ENCODE measurements around the gene TMEM134. TPM values are rescaled to one million over a fixed set of nuclear protein-coding genes. Genes with fewer than 3 reads are reported as not detected.
A peak's percentile ranks its signal among the peaks of the same experiment; 100 is the strongest.

Gene TMEM134
- total RNA-seq, 1 experiment from 2014 or later = 52.2 TPM

DNA sequence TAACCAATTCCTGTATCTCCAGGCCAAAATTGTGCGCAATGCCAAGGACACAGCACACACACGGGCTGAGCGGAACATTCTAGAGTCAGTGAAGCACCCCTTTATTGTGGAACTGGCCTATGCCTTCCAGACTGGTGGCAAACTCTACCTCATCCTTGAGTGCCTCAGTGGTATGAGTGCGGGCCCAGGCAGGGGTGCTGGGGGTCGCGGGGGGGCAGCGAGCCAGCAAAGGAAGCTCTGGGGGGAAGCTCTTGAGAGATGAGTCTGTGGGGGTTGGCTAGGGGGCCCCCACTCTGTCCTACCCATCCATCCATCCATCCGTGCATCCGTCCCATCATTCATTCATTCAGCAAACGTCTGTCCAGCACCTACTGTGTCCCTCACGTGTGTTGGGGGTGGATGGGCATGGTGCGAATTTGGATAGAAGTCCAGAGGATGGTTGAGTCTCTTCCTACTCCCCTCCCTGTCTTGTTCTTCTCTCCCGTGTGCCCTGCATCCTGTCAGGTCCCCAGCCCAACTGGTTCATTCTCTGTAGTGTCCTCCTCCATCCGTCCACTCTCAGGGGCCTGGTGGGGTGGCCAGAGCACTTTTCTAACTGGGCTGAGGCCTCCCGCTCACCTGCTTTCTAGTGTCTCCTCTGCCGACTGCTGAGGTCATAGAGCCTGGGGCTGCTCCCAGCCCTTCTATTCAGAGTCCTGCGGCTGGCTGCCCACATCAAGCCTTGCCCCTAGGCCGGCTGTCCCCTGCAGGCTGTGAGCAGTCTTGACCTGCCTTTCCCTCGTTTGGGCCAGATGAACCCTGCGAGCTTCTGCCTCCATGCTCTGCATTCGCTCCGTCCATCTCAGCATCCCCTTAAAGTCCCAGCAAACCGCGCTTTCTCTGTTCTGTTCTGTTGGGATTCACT, 37.5 kb downstream of the TMEM134 start:
- CTCF ChIA-PET = no interaction called here
- Mint-ChIP-seq H3K4me3 (ENCODE audit: unreplicated experiment) (no peak overlapping the region), H3K27me3 (ENCODE audit: insufficient read depth, unreplicated experiment) (no peaks in the 10 kb centered on the region), H3K27ac (ENCODE audit: unreplicated experiment) (peak overlapping the region; percentile 50), H3K9me3 (ENCODE audit: unreplicated experiment) (no peaks in the 10 kb centered on the region), H3K36me3 (ENCODE audit: insufficient read depth, unreplicated experiment) (peaks cover 66% of the 10 kb centered on the region), H3K4me1 (ENCODE audit: low read depth, unreplicated experiment) (no peaks in the 10 kb centered on the region)
- no peak for DNase-seq
- Histone ChIP-seq H3K9me3 (no peaks in the 10 kb centered on the region), H3K27me3 (replicated peaks; ENCODE audit: control insufficient read depth, insufficient read depth, low read length) (no peaks in the 10 kb centered on the region), H3K4me1 (peaks cover 4% of the 10 kb centered on the region; the same call in 1 of the 2 replicates), H3K36me3 (ENCODE audit: control insufficient read depth, insufficient read depth, low read length) (peaks cover 13% of the 10 kb centered on the region), H3K4me3 (ENCODE audit: low read depth, low read length) (no peak overlapping the region)
- POLR2A ChIA-PET = interaction anchor here (0.5 kb wide), 1 partner anchor 12 kb away, joined by 3 read pairs; the partner anchor contains the start of gene CORO1B
- TF ChIP-seq, protein P1, sequence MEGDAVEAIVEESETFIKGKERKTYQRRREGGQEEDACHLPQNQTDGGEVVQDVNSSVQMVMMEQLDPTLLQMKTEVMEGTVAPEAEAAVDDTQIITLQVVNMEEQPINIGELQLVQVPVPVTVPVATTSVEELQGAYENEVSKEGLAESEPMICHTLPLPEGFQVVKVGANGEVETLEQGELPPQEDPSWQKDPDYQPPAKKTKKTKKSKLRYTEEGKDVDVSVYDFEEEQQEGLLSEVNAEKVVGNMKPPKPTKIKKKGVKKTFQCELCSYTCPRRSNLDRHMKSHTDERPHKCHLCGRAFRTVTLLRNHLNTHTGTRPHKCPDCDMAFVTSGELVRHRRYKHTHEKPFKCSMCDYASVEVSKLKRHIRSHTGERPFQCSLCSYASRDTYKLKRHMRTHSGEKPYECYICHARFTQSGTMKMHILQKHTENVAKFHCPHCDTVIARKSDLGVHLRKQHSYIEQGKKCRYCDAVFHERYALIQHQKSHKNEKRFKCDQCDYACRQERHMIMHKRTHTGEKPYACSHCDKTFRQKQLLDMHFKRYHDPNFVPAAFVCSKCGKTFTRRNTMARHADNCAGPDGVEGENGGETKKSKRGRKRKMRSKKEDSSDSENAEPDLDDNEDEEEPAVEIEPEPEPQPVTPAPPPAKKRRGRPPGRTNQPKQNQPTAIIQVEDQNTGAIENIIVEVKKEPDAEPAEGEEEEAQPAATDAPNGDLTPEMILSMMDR (IDR thresholded peaks at IDR 0.05; ENCODE audit: insufficient read depth in 1 of 2, low read depth in 1 of 2, low read length in 1 of 2, severe bottlenecking in 1 of 2, unreplicated experiment in 1 of 2) = no peak
- no TSS peak for BruUV-seq (replicated peaks)
- intact Hi-C loops (cut with micrococcal nuclease; ENCODE audit: unreplicated experiment) = no loop called here

DNA sequence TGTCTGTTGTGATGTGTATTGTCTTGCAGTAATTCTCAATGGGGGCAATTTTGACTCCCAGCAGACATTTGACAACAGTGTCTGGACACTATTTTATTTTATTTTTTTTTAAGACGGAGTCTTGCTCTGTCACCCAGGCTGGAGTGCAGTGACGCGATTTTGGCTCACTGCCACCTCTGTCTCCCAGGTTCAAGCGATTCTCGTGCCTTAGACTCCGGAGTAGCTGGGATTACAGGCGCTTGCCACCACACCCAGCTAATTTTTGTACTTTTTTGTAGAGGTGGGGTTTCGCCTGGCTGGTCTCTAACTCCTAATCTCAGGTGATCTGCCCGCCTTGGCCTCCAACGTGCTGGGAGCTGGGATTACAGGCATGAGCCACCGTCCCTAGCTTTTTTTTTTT, 39.3 kb downstream of the TMEM134 start:
- no peaks in the 10 kb centered on the region for H3K4me1 Mint-ChIP-seq (ENCODE audit: low read depth, unreplicated experiment)
- CTCF ChIA-PET = no interaction called here
- Histone ChIP-seq H3K4me1 (peaks cover 4% of the 10 kb centered on the region; the same call in 1 of the 2 replicates), H3K4me3 (ENCODE audit: low read depth, low read length) (no peak overlapping the region; the same call in 1 of the 2 replicates), H3K36me3 (ENCODE audit: control insufficient read depth, insufficient read depth, low read length) (peaks cover 13% of the 10 kb centered on the region), H3K9me3 (no peaks in the 10 kb centered on the region), H3K27me3 (replicated peaks; ENCODE audit: control insufficient read depth, insufficient read depth, low read length) (no peaks in the 10 kb centered on the region)
- intact Hi-C loops (cut with micrococcal nuclease; ENCODE audit: unreplicated experiment) = loop anchor here (2.0 kb wide), 1 partner anchor 29 kb away; the partner anchor contains the start of gene PPP1CA
- DNase-seq = no peak
- POLR2A ChIA-PET = interaction anchor here (0.6 kb wide), 1 partner anchor 38 kb away, joined by 3 read pairs; no protein-coding TSS in a partner anchor
- H3K9me3 Mint-ChIP-seq (ENCODE audit: unreplicated experiment) = no peaks in the 10 kb centered on the region
- H3K27ac Mint-ChIP-seq (ENCODE audit: unreplicated experiment) = no peak overlapping the region
- TF ChIP-seq, protein P1 (IDR thresholded peaks at IDR 0.05; ENCODE audit: insufficient read depth in 1 of 2, low read depth in 1 of 2, low read length in 1 of 2, severe bottlenecking in 1 of 2, unreplicated experiment in 1 of 2) = no peak
- H3K4me3 Mint-ChIP-seq (ENCODE audit: unreplicated experiment) = peak overlapping the region; percentile 35
- no peaks in the 10 kb centered on the region for H3K27me3 Mint-ChIP-seq (ENCODE audit: insufficient read depth, unreplicated experiment)
- peaks cover 53% of the 10 kb centered on the region for H3K36me3 Mint-ChIP-seq (ENCODE audit: insufficient read depth, unreplicated experiment)
- BruUV-seq (replicated peaks) = no TSS peak

DNA sequence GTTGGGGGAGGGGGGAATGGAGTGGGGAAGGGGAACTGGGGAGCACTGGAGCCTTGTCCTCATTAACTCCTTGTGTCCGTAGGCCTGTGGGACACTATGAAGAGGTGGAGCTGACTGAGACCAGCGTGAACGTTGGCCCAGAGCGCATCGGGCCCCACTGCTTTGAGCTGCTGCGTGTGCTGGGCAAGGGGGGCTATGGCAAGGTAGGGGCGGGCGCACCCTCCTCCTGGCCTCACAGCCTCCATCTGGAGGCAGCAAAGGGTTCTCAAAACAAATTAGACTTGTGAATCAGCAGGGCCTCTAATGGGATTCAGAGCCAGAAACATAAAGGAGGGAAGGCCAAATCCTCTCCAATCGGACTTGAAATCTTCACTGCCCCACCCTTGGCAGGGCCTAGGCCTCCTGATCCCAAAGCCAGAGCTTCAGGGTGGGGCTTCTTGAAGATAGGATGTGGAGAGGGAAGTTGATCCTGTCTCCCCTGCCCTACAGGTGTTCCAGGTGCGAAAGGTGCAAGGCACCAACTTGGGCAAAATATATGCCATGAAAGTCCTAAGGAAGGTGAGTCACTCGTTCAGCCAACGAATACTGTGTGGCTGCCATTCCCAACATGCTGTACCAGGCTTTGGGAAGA, 39.9 kb downstream of the TMEM134 start:
- no peaks in the 10 kb centered on the region for H3K4me1 Mint-ChIP-seq (ENCODE audit: low read depth, unreplicated experiment)
- peak overlapping the region; percentile 96 for H3K27ac Mint-ChIP-seq (ENCODE audit: unreplicated experiment)
- H3K27me3 Mint-ChIP-seq (ENCODE audit: insufficient read depth, unreplicated experiment) = no peaks in the 10 kb centered on the region
- ChIA-PET POLR2A (interaction anchor here (0.6 to 1.8 kb wide), 5 partner anchors 10 to 573 kb away, joined by 3 to 9 read pairs (median 4); partner anchors contain the start of genes CORO1B and PPP1CA), CTCF (interaction anchor here (1.3 to 1.6 kb wide), 2 partner anchors 28 to 47 kb away, joined by 4 to 9 read pairs; partner anchors contain the start of gene PPP1CA)
- TF ChIP-seq, protein P1 (IDR thresholded peaks at IDR 0.05; ENCODE audit: insufficient read depth in 1 of 2, low read depth in 1 of 2, low read length in 1 of 2, severe bottlenecking in 1 of 2, unreplicated experiment in 1 of 2) = no peak
- no peaks in the 10 kb centered on the region for H3K9me3 Mint-ChIP-seq (ENCODE audit: unreplicated experiment)
- Histone ChIP-seq H3K36me3 (ENCODE audit: control insufficient read depth, insufficient read depth, low read length) (peaks cover 9% of the 10 kb centered on the region), H3K9me3 (no peaks in the 10 kb centered on the region), H3K27me3 (replicated peaks; ENCODE audit: control insufficient read depth, insufficient read depth, low read length) (no peaks in the 10 kb centered on the region), H3K4me1 (peaks cover 4% of the 10 kb centered on the region; the same call in 1 of the 2 replicates), H3K4me3 (ENCODE audit: low read depth, low read length) (peak overlapping the region; percentile 74)
- H3K36me3 Mint-ChIP-seq (ENCODE audit: insufficient read depth, unreplicated experiment) = peaks cover 49% of the 10 kb centered on the region
- peak overlapping the region; percentile 93 for H3K4me3 Mint-ChIP-seq (ENCODE audit: unreplicated experiment)
- TSS peak; percentile 53 for BruUV-seq (replicated peaks)
- no peak for DNase-seq
- intact Hi-C loops (cut with micrococcal nuclease; ENCODE audit: unreplicated experiment) = loop anchor here (2.0 kb wide), 1 partner anchor 28 kb away; the partner anchor contains the start of gene PPP1CA

All from Caco-2 (cell line).